ENCODE results near the gene CORO1A.
"Not testable (repeated sequence)": the region's sequence is repeated elsewhere in the genome, so short reads cannot be mapped to it uniquely, and the experiment has no call there.

CORO1A gene

DNA sequence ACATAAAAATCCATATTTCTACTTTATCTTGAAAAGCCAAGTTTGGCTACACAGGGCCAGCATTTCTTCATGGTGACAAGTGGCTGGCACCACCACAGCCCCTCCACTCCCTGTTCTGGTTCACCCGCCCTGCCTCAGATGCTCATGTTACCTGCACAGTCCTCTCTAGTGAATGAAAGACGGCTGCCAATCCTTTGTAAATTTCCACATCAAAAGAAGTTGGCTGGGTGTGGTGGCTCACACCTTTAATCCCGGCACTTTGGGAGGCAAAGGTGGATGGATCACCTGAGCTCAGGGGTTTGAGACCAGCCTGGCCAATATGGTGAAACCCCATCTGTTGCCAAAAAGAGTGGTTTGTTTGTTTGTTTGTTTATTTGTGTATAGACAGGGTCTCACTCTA is 19.9 kb upstream of the CORO1A start:
- Mint-ChIP-seq H3K9me3 (peaks cover 2% of the 10 kb centered on the region), H3K36me3 (ENCODE audit: low read depth) (peaks cover 4% of the 10 kb centered on the region), H3K27ac (no peak overlapping the region), H3K27me3 (ENCODE audit: low read depth) (no peaks in the 10 kb centered on the region), H3K4me3 (no peak overlapping the region), H3K4me1 (peaks cover 4% of the 10 kb centered on the region)
- TF ChIP-seq, protein P1, sequence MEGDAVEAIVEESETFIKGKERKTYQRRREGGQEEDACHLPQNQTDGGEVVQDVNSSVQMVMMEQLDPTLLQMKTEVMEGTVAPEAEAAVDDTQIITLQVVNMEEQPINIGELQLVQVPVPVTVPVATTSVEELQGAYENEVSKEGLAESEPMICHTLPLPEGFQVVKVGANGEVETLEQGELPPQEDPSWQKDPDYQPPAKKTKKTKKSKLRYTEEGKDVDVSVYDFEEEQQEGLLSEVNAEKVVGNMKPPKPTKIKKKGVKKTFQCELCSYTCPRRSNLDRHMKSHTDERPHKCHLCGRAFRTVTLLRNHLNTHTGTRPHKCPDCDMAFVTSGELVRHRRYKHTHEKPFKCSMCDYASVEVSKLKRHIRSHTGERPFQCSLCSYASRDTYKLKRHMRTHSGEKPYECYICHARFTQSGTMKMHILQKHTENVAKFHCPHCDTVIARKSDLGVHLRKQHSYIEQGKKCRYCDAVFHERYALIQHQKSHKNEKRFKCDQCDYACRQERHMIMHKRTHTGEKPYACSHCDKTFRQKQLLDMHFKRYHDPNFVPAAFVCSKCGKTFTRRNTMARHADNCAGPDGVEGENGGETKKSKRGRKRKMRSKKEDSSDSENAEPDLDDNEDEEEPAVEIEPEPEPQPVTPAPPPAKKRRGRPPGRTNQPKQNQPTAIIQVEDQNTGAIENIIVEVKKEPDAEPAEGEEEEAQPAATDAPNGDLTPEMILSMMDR (IDR thresholded peaks at IDR 0.05; ENCODE audit: unreplicated experiment in 3 of 3), result no peak

DNA sequence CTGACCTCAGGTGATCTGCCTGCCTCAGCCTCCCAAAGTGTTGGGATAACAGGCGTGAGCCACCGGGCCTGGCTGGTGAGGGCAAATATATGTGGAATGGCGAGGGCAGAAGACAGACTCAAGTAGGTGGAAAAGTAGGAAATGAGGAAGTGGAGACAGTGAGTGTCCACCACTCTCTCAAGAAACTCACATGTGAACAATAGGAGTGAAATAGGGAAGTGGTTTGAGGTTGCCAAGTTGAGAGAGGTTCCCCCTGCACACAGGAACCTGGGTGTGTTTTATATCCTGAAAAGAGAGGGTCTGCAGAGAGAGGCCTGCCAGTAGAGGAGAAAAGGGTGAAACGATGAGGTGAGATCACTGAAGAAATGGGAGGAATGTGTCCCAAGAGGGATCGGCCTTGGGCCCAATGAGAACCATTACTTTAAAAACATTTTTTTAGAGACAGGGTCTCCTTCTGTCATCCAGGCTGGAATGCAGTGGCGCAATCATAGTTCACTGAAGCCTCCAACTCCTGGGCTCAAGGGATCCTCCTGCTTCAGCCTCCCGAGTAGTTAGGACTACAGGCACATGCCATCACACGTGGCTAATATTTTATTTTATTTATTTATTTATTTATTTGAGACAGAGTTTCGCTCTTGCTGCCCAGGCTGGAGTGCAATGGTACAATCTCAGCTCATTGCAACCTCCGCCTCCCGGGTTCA is 17.1 kb upstream of the CORO1A start:
- Mint-ChIP-seq H3K4me1 (peaks cover 4% of the 10 kb centered on the region), H3K27me3 (ENCODE audit: low read depth) (no peaks in the 10 kb centered on the region), H3K27ac (no peak overlapping the region), H3K9me3 (peaks cover 2% of the 10 kb centered on the region), H3K4me3 (no peak overlapping the region), H3K36me3 (ENCODE audit: low read depth) (peaks cover 4% of the 10 kb centered on the region)
- TF ChIP-seq, protein P1 (IDR thresholded peaks at IDR 0.05; ENCODE audit: unreplicated experiment in 3 of 3), result no peak

DNA sequence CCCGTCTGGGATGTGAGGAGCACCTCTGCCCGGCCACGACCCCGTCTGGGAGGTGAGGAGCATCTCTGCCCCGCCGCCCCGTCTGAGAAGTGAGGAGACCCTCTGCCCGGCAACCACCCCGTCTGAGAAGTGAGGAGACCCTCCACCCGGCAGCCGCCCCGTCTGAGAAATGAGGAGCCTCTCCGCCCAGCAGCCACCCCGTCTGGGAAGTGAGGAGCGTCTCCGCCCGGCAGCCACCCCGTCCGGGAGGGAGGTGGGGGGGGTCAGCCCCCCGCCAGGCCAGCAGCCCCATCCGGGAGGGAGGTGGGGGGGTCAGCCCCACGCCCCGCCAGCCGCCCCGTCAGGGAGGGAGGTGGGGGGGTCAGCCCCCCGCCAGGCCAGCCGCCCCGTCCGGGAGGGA is 14.7 kb upstream of the CORO1A start:
- H3K27ac Mint-ChIP-seq; H3K4me3 Mint-ChIP-seq; H3K9me3 Mint-ChIP-seq; H3K36me3 Mint-ChIP-seq (ENCODE audit: low read depth); H3K4me1 Mint-ChIP-seq; H3K27me3 Mint-ChIP-seq (ENCODE audit: low read depth): not testable (repeated sequence)

DNA sequence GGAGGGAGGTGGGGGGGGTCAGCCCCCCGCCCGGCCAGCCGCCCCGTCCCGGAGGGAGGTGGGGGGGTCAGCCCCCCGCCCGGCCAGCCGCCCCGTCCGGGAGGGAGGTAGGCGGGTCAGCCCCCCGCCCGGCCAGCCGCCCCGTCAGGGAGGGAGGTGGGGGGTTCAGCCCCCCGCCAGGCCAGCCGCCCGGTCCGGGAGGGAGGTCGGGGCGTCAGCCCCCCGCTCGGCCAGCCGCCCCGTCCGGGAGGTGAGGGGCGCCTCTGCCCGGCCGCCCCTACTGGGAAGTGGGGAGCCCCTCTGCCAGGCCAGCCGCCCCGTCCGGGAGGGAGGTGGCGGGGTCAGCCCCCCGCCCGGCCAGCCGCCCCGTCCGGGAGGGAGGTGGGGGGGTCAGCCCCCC is 14.0 kb upstream of the CORO1A start:
- H3K27me3 Mint-ChIP-seq (ENCODE audit: low read depth); H3K36me3 Mint-ChIP-seq (ENCODE audit: low read depth); H3K4me3 Mint-ChIP-seq; H3K9me3 Mint-ChIP-seq; H3K27ac Mint-ChIP-seq; H3K4me1 Mint-ChIP-seq: not testable (repeated sequence)

DNA sequence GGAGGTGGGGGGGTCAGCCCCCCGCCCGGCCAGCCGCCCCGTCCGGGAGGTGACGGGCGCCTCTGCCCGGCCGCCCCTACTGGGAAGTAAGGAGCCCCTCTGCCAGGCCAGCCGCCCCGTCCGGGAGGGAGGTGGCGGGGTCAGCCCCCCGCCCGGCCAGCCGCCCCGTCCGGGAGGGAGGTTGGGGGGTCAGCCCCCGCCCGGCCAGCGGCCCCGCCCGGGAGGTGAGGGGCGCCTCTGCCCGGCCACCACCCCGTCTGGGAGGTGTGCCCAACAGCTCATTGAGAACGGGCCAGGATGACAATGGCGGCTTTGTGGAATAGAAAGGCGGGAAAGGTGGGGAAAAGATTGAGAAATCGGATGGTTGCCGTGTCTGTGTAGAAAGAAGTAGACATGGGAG is 13.3 kb upstream of the CORO1A start:
- H3K27me3 Mint-ChIP-seq (ENCODE audit: low read depth); H3K4me1 Mint-ChIP-seq; H3K36me3 Mint-ChIP-seq (ENCODE audit: low read depth): not testable (repeated sequence)

DNA sequence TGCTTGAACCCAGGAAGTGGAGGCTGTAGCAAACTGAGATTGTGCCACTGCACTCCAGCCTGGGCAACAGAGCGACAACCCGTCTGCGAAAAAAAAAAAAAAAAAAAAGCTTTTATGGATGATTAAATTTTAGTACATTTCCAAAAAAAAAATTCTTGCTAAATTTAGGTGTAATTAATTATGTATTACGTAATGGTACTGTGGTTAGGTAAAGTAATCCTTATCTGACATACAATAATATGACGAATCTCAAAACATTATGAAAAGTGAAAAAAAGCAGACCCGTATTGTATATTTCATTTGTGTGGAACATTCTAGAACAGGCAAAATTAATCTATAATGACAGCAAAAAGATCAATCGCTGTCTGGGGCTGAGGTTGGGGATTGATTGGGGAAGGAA is 10.3 kb upstream of the CORO1A start:
- Mint-ChIP-seq H3K36me3 (ENCODE audit: low read depth) (peaks cover 3% of the 10 kb centered on the region), H3K27ac (no peak overlapping the region), H3K9me3 (peaks cover 2% of the 10 kb centered on the region), H3K4me1 (peaks cover 3% of the 10 kb centered on the region), H3K4me3 (no peak overlapping the region), H3K27me3 (ENCODE audit: low read depth) (no peaks in the 10 kb centered on the region)
- TF ChIP-seq, protein P1 (IDR thresholded peaks at IDR 0.05; ENCODE audit: unreplicated experiment in 3 of 3), result no peak

More for the DNA sequence above, 13.3 kb upstream of the CORO1A start:
- not testable (repeated sequence) for H3K27ac Mint-ChIP-seq, H3K9me3 Mint-ChIP-seq, H3K4me3 Mint-ChIP-seq

DNA sequence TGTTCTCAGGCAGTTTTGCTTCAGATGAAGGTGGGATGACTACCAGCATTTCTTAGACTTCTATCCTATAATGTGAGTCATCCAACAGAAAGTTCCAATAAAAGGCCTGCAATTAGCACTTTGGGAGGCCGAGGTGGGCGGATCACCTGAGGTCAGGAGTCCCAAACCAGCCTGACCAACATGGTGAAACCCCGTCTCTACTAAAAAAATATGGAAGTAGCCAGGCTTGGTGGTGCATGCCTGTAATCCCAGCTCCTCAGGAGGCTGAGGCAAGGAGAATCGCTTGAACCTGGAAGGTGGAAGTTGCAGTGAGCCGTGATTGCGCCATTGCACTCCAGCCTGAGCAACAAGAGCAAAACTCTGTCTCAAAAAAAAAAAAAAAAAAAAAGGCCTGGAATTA is 6.5 kb upstream of the CORO1A start:
- not testable (repeated sequence) for H3K36me3 Mint-ChIP-seq (ENCODE audit: low read depth); H3K4me3 Mint-ChIP-seq; H3K27ac Mint-ChIP-seq; H3K4me1 Mint-ChIP-seq; H3K27me3 Mint-ChIP-seq (ENCODE audit: low read depth); H3K9me3 Mint-ChIP-seq

DNA sequence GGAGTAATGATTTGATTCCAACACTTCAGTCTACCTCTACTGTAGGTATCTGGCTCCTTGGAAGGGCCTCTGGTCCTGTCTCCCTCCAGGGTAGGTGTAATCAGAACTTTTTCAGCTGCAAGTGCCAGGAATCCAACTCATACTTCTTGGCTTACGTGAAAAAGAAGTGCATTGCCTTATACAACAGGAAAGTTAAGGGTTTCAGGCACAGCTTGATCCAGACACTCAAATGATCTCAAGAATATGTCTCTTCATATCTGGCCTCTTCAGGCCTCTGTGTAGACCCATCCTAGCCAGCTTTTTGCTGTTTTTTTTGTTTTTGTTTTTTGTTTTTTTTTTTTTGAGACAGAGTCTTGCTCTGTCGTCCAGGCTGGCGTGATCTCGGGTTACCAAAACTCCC is 4.2 kb upstream of the CORO1A start:
- no peak overlapping the region for H3K4me3 Mint-ChIP-seq
- H3K4me1 Mint-ChIP-seq, result peaks cover under 1% of the 10 kb centered on the region
- no peaks in the 10 kb centered on the region for H3K27me3 Mint-ChIP-seq (ENCODE audit: low read depth)
- no peaks in the 10 kb centered on the region for H3K9me3 Mint-ChIP-seq
- H3K36me3 Mint-ChIP-seq (ENCODE audit: low read depth), result no peaks in the 10 kb centered on the region
- TF ChIP-seq, protein P1 (IDR thresholded peaks at IDR 0.05; ENCODE audit: unreplicated experiment in 3 of 3), result no peak
- H3K27ac Mint-ChIP-seq, result no peak overlapping the region
